PC-9 (cell line): ENCODE results near the gene NADSYN1. TPM values are rescaled to one million over a fixed set of nuclear protein-coding genes. Genes with fewer than 3 reads are reported as not detected.

ENCODE experiments used
- BruUV-seq: library from RNA; stranded (reverse); fragments of 400-500 nt; replicated peaks from 2 replicates; lab custom pipeline; 2021; lab: Mats Ljungman, UMichigan
- CTCF ChIA-PET: fragments of 300-600 bp; sonication (Branson Sonifier 250); formaldehyde crosslinking; loops from one replicate; lab custom pipeline; 2022; ENCODE audit warnings: antibody characterized with exemption; lab: Charles Lee
- POLR2A ChIA-PET: fragments of 300-600 bp; sonication (Branson Sonifier 250); formaldehyde crosslinking; loops from one replicate; lab custom pipeline; 2022; ENCODE audit warnings: antibody characterized with exemption; ENCODE audit not compliant: unreplicated experiment; lab: Charles Lee
- DNase-seq, 2 experiments: peaks; one replicate each; pipeline versions ENCODE4 v3.0.0 to v3.0.0-alpha.2; 2015 to 2022; ENCODE audit warnings: mixed read lengths in 1 of 2
- H2AFZ ChIP-seq: fragments of 200-600 bp; sonication (generic); 2 replicates; pipeline ENCODE4 v1.8.1; 2017; ENCODE audit warnings: antibody characterized with exemption
- H3F3A ChIP-seq: fragments of 200-600 bp; sonication (generic); 2 replicates; pipeline ENCODE4 v1.8.1; 2017; ENCODE audit warnings: antibody characterized with exemption, mild to moderate bottlenecking, low read depth; ENCODE audit not compliant: insufficient read depth
- H3K27ac ChIP-seq: fragments of 200-600 bp; sonication (generic); 2 replicates; pipeline ENCODE4 v1.6.1; 2016; ENCODE audit warnings: mixed run types
- H3K27me3 ChIP-seq: fragments of 200-600 bp; sonication (generic); 2 replicates; pipeline ENCODE4 v1.6.1; 2016; ENCODE audit warnings: low read depth, mixed run types; ENCODE audit not compliant: insufficient read depth
- H3K36me3 ChIP-seq: fragments of 200-600 bp; sonication (generic); 2 replicates; pipeline ENCODE4 v1.6.1; 2016; ENCODE audit warnings: low read depth, mixed run types
- H3K4me1 ChIP-seq: fragments of 200-600 bp; sonication (generic); replicated peaks from 2 replicates; pipeline ENCODE4 v1.6.1; 2016; ENCODE audit warnings: mixed run types; ENCODE audit not compliant: insufficient read depth
- H3K4me2 ChIP-seq: fragments of 200-600 bp; sonication (generic); 2 replicates; pipeline ENCODE4 v1.6.1; 2017; ENCODE audit warnings: mixed run types
- H3K4me3 ChIP-seq: fragments of 200-600 bp; sonication (generic); 2 replicates; pipeline ENCODE4 v1.6.1; 2016; ENCODE audit warnings: mixed run types
- H3K79me2 ChIP-seq: fragments of 200-600 bp; sonication (generic); 2 replicates; pipeline ENCODE4 v1.6.1; 2017; ENCODE audit warnings: low read depth, mixed run types
- H3K9me2 ChIP-seq: fragments of 200-600 bp; sonication (generic); 2 replicates; pipeline ENCODE4 v1.8.1; 2017; ENCODE audit warnings: mild to moderate bottlenecking; ENCODE audit not compliant: insufficient read depth
- H3K9me3 ChIP-seq: fragments of 200-600 bp; sonication (generic); 2 replicates; pipeline ENCODE4 v1.8.1; 2016; ENCODE audit warnings: low read depth; ENCODE audit not compliant: insufficient read depth
- H4K20me1 ChIP-seq: fragments of 200-600 bp; sonication (generic); 2 replicates; pipeline ENCODE4 v1.8.1; 2017; ENCODE audit not compliant: insufficient read depth
- EZH2 ChIP-seq: fragments of 200-600 bp; sonication (generic); IDR thresholded peaks from 2 replicates; pipeline ENCODE4 v1.8.0; 2017; ENCODE audit warnings: antibody characterized with exemption, low read depth
- intact Hi-C: fragments of 100-400 bp; cut with micrococcal nuclease; formaldehyde crosslinking; loops from one replicate; pipeline ENCODE4 v1.10.0; 2022; ENCODE audit not compliant: unreplicated experiment
- total RNA-seq: library from RNA; stranded (reverse); gene quantifications from 2 replicates; pipeline ENCODE4 v1.2.3, GENCODE V29; 2021
- TF ChIP-seq, protein P1 (sequence below): fragments of 200-600 bp; sonication (generic); conservative IDR thresholded peaks from 2 replicates; pipeline ENCODE4 v1.6.1; 2017; ENCODE audit warnings: mixed run types, antibody characterized with exemption, mild to moderate bottlenecking, moderate library complexity

Gene NADSYN1
- total RNA-seq, 1 experiment from 2014 or later, result 118 TPM

- CTCF ChIA-PET, result no interaction called here
- POLR2A ChIA-PET, result no interaction called here
- no peak for TF ChIP-seq EZH2
- TF ChIP-seq, protein P1, sequence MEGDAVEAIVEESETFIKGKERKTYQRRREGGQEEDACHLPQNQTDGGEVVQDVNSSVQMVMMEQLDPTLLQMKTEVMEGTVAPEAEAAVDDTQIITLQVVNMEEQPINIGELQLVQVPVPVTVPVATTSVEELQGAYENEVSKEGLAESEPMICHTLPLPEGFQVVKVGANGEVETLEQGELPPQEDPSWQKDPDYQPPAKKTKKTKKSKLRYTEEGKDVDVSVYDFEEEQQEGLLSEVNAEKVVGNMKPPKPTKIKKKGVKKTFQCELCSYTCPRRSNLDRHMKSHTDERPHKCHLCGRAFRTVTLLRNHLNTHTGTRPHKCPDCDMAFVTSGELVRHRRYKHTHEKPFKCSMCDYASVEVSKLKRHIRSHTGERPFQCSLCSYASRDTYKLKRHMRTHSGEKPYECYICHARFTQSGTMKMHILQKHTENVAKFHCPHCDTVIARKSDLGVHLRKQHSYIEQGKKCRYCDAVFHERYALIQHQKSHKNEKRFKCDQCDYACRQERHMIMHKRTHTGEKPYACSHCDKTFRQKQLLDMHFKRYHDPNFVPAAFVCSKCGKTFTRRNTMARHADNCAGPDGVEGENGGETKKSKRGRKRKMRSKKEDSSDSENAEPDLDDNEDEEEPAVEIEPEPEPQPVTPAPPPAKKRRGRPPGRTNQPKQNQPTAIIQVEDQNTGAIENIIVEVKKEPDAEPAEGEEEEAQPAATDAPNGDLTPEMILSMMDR, result no peak
- no peaks in the 10 kb centered on the region for H3K79me2 ChIP-seq
- H3K9me2 ChIP-seq, result no peaks in the 10 kb centered on the region
- H3K4me1 ChIP-seq, result no peaks in the 10 kb centered on the region
- no peak overlapping the region for H2AFZ ChIP-seq
- intact Hi-C loops, result no loop called here
- H3K27ac ChIP-seq, result no peak overlapping the region
- no peaks in the 10 kb centered on the region for H3K27me3 ChIP-seq
- no TSS peak for BruUV-seq
- peaks cover 15% of the 10 kb centered on the region; the same call in 1 of the 2 replicates for H3K36me3 ChIP-seq
- H3K4me3 ChIP-seq, result no peak overlapping the region
- H3K9me3 ChIP-seq, result no peaks in the 10 kb centered on the region
- no peak overlapping the region for H3K4me2 ChIP-seq
- H3F3A ChIP-seq, result no peaks in the 10 kb centered on the region
- H4K20me1 ChIP-seq, result peaks cover 4% of the 10 kb centered on the region; the same call in 1 of the 2 replicates
- no peak for DNase-seq
These were observed 8.7 kb downstream of the NADSYN1 start for GRCh38 chr11:71461696-71462095.

DNA sequence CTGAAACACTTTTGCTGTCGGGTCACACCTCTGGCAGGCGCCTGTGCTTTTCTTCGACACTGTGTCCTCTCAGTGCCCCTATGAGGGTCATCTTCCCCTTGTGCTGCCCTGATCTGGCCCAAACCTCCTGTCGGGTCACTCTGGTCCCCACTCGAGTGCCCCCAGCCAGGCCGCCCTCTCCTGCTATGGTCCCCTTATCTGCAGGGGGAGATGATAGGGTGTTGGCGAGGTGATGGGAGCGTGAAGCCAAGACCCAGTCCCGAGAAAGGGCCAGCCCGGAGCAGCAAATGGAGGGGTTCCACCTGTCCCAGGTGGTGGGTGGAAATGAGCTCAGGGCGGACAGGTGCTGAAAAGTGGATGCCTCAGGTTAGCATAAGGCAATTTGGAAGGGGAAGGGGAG lies 9.7 kb downstream of the NADSYN1 start:
- no peaks in the 10 kb centered on the region for H3K4me1 ChIP-seq
- H3K36me3 ChIP-seq, result peaks cover 20% of the 10 kb centered on the region
- H3K9me2 ChIP-seq, result no peaks in the 10 kb centered on the region
- H3K79me2 ChIP-seq, result no peaks in the 10 kb centered on the region
- POLR2A ChIA-PET, result interaction anchor here (0.6 kb wide), 1 partner anchor 10 kb away, joined by 17 read pairs; the partner anchor contains the start of gene NADSYN1
- H3K9me3 ChIP-seq, result no peaks in the 10 kb centered on the region
- no peak for DNase-seq
- H4K20me1 ChIP-seq, result peaks cover 3% of the 10 kb centered on the region; the same call in 1 of the 2 replicates
- CTCF ChIA-PET, result no interaction called here
- H3K27me3 ChIP-seq, result no peaks in the 10 kb centered on the region
- intact Hi-C loops, result no loop called here
- BruUV-seq, result no TSS peak
- no peak overlapping the region for H3K27ac ChIP-seq
- H2AFZ ChIP-seq, result no peak overlapping the region
- H3F3A ChIP-seq, result no peaks in the 10 kb centered on the region
- H3K4me3 ChIP-seq, result no peak overlapping the region
- no peak for TF ChIP-seq EZH2
- TF ChIP-seq, protein P1, result no peak
- no peak overlapping the region for H3K4me2 ChIP-seq

- Histone ChIP-seq H2AFZ (no peak overlapping the region), H3K4me1 (no peaks in the 10 kb centered on the region), H4K20me1 (no peaks in the 10 kb centered on the region), H3K36me3 (peaks cover 26% of the 10 kb centered on the region), H3K27me3 (no peaks in the 10 kb centered on the region), H3K9me3 (no peaks in the 10 kb centered on the region), H3K79me2 (no peaks in the 10 kb centered on the region), H3F3A (no peaks in the 10 kb centered on the region), H3K4me3 (no peak overlapping the region), H3K9me2 (no peaks in the 10 kb centered on the region), H3K27ac (no peak overlapping the region), H3K4me2 (no peak overlapping the region)
- DNase-seq, result no peak
- no TSS peak for BruUV-seq
- ChIA-PET POLR2A (no interaction called here), CTCF (no interaction called here)
- intact Hi-C loops, result no loop called here
- TF ChIP-seq EZH2, result no peak
- TF ChIP-seq, protein P1, result no peak
These were observed 10.6 kb downstream of the NADSYN1 start for GRCh38 chr11:71463331-71464211.
